Trophoblast cell (in vitro differentiated cells and primary cell): ENCODE data around the gene LMO2.

ENCODE experiments used
- DNase-seq, 2 donors: peaks; one replicate each; pipeline ENCODE4 v3.0.0-alpha.2; 2016
- H2AFZ ChIP-seq: 2 replicates; pipeline ENCODE4 v1.6.1; 2013; ENCODE audit warnings: low read length, moderate library complexity, mild to moderate bottlenecking; ENCODE audit not compliant: insufficient read depth, poor library complexity
- H2AK5ac ChIP-seq: 2 replicates; pipeline ENCODE4 v1.6.1; 2013; ENCODE audit warnings: mild to moderate bottlenecking, low read length
- H2BK120ac ChIP-seq: 2 replicates; pipeline ENCODE4 v1.6.1; 2013; ENCODE audit warnings: low read length, mild to moderate bottlenecking, moderate library complexity; ENCODE audit not compliant: insufficient read depth, poor library complexity
- H2BK12ac ChIP-seq: 2 replicates; pipeline ENCODE4 v1.6.1; 2013; ENCODE audit warnings: mild to moderate bottlenecking, low read length, moderate library complexity
- H2BK5ac ChIP-seq: 2 replicates; pipeline ENCODE4 v1.6.1; 2013; ENCODE audit warnings: low read length, low read depth, moderate library complexity, mild to moderate bottlenecking; ENCODE audit not compliant: poor library complexity
- H3K14ac ChIP-seq: 2 replicates; pipeline ENCODE4 v1.6.1; 2013; ENCODE audit warnings: mild to moderate bottlenecking, low read length
- H3K18ac ChIP-seq: 2 replicates; pipeline ENCODE4 v1.6.1; 2013; ENCODE audit warnings: mild to moderate bottlenecking, low read length
- H3K23ac ChIP-seq: 2 replicates; pipeline ENCODE4 v1.6.1; 2013; ENCODE audit warnings: low read length
- H3K27ac ChIP-seq: 2 replicates; pipeline ENCODE4 v1.5.1; 2013; ENCODE audit warnings: low read depth, mild to moderate bottlenecking, inconsistent platforms, low read length, moderate library complexity
- H3K27me3 ChIP-seq: 2 replicates; pipeline ENCODE4 v1.6.1; 2013; ENCODE audit warnings: inconsistent platforms, mild to moderate bottlenecking, low read length, moderate library complexity; ENCODE audit not compliant: insufficient read depth
- H3K36me3 ChIP-seq, 2 experiments: 1 replicate in 1 of 2; 2 replicates in 1 of 2; pipeline ENCODE4 v1.6.1; 2013; ENCODE audit warnings: low read length in 2 of 2, mild to moderate bottlenecking in 2 of 2, moderate library complexity in 1 of 2; ENCODE audit not compliant: insufficient read depth in 2 of 2, control insufficient read depth in 1 of 2
- H3K4ac ChIP-seq: 2 replicates; pipeline ENCODE4 v1.6.1; 2013; ENCODE audit warnings: low read depth, mild to moderate bottlenecking, low read length, moderate library complexity
- H3K4me1 ChIP-seq, 2 experiments: 1 replicate in 1 of 2; 2 replicates in 1 of 2; pipeline ENCODE4 v1.6.1; 2013; ENCODE audit warnings: low read length in 2 of 2, mild to moderate bottlenecking in 2 of 2, moderate library complexity in 1 of 2; ENCODE audit not compliant: insufficient read depth in 2 of 2, control insufficient read depth in 1 of 2
- H3K4me2 ChIP-seq: 2 replicates; pipeline ENCODE4 v1.6.1; 2013; ENCODE audit warnings: inconsistent platforms, mild to moderate bottlenecking, low read length, moderate library complexity
- H3K4me3 ChIP-seq: 2 replicates; pipeline ENCODE4 v1.5.1; 2013; ENCODE audit warnings: mild to moderate bottlenecking, low read depth, low read length, inconsistent platforms
- H3K79me1 ChIP-seq: one replicate; pipeline ENCODE4 v1.6.1; 2013; ENCODE audit warnings: low read length
- H3K79me2 ChIP-seq: 2 replicates; pipeline ENCODE4 v1.6.1; 2013; ENCODE audit warnings: low read length, mild to moderate bottlenecking; ENCODE audit not compliant: control insufficient read depth, insufficient read depth, poor library complexity
- H3K9ac ChIP-seq: 2 replicates; pipeline ENCODE4 v1.6.1; 2013; ENCODE audit warnings: mild to moderate bottlenecking, low read length
- H3K9me3 ChIP-seq: 2 replicates; pipeline ENCODE4 v1.6.1; 2013; ENCODE audit warnings: low read depth, mild to moderate bottlenecking, control low read depth, inconsistent platforms, low read length; ENCODE audit not compliant: insufficient read depth
- H4K12ac ChIP-seq: 2 replicates; pipeline ENCODE4 v1.6.1; 2013; ENCODE audit warnings: low read depth, mild to moderate bottlenecking, low read length, moderate library complexity
- H4K8ac ChIP-seq: 2 replicates; pipeline ENCODE4 v1.6.1; 2013; ENCODE audit warnings: low read depth, mild to moderate bottlenecking, low read length, moderate library complexity
- H4K91ac ChIP-seq: one replicate; pipeline ENCODE4 v1.6.1; 2013; ENCODE audit warnings: low read depth, mild to moderate bottlenecking, low read length, moderate library complexity
- WGBS: extraction: QIAGEN DNeasy Blood & Tissue Kit; methylation state at CpG from one replicate; pipeline ENCODE4 v1.1.7; 2013; ENCODE audit warnings: missing lambda C conversion rate; ENCODE audit not compliant: insufficient read length, insufficient coverage; ENCODE audit errors: extremely low coverage; 5-methylcytosine and 5-hydroxymethylcytosine counted together

Gene LMO2

GRCh38 chr11:33860926-33861325, 30.9 kb downstream of the LMO2 start:
- Histone ChIP-seq H3K9ac (no peak overlapping the region), H2BK12ac (no peak overlapping the region), H2BK120ac (no peak overlapping the region), H3K27me3 (peaks cover under 1% of the 10 kb centered on the region), H3K23ac (no peak overlapping the region), H3K14ac (no peak overlapping the region), H3K4me1 (no peaks in the 10 kb centered on the region), H3K4me2 (no peak overlapping the region), H3K36me3 (no peaks in the 10 kb centered on the region), H4K8ac (no peak overlapping the region), H3K79me1 (no peaks in the 10 kb centered on the region), H3K4ac (no peak overlapping the region), H4K91ac (no peak overlapping the region), H2AK5ac (no peak overlapping the region), H4K12ac (no peak overlapping the region), H3K4me3 (no peak overlapping the region), H3K79me2 (no peaks in the 10 kb centered on the region), H2BK5ac (no peak overlapping the region), H2AFZ (no peak overlapping the region), H3K18ac (no peak overlapping the region), H3K27ac (no peak overlapping the region), H3K9me3 (no peaks in the 10 kb centered on the region)
- no CpG with 5 or more reads among the region's 5 CpGs for WGBS
- DNase-seq = no peak

- H3K23ac ChIP-seq = no peak overlapping the region
- H3K4ac ChIP-seq = no peak overlapping the region
- H3K4me2 ChIP-seq = no peak overlapping the region
- H2AFZ ChIP-seq = no peak overlapping the region
- no peak overlapping the region for H2BK120ac ChIP-seq
- no peaks in the 10 kb centered on the region for H3K36me3 ChIP-seq
- H2BK5ac ChIP-seq = no peak overlapping the region
- H3K27me3 ChIP-seq = no peaks in the 10 kb centered on the region
- H3K4me3 ChIP-seq = no peak overlapping the region
- no peaks in the 10 kb centered on the region for H3K79me2 ChIP-seq
- H4K8ac ChIP-seq = no peak overlapping the region
- no peak overlapping the region for H3K9ac ChIP-seq
- WGBS = no CpG with 5 or more reads among the region's 16 CpGs
- peak; percentile 82 to 92 for DNase-seq
- no peak overlapping the region for H2AK5ac ChIP-seq
- no peaks in the 10 kb centered on the region for H3K79me1 ChIP-seq
- H4K91ac ChIP-seq = no peak overlapping the region
- H3K27ac ChIP-seq = no peak overlapping the region
- no peak overlapping the region for H3K14ac ChIP-seq
- no peaks in the 10 kb centered on the region for H3K9me3 ChIP-seq
- H3K18ac ChIP-seq = no peak overlapping the region
- no peaks in the 10 kb centered on the region for H3K4me1 ChIP-seq
- H2BK12ac ChIP-seq = no peak overlapping the region
- H4K12ac ChIP-seq = no peak overlapping the region
These were observed 32.6 kb downstream of the LMO2 start for GRCh38 chr11:33859306-33859705.

GRCh38 chr11:33857933-33858371, 33.9 kb downstream of the LMO2 start:
- H2AFZ ChIP-seq = no peak overlapping the region
- no peaks in the 10 kb centered on the region for H3K4me1 ChIP-seq
- no peaks in the 10 kb centered on the region for H3K79me1 ChIP-seq
- no peak overlapping the region for H3K4ac ChIP-seq
- no CpG with 5 or more reads among the region's 10 CpGs for WGBS
- H4K12ac ChIP-seq = no peak overlapping the region
- no peak overlapping the region for H3K4me3 ChIP-seq
- no peak overlapping the region for H2BK120ac ChIP-seq
- no peak overlapping the region for H3K27ac ChIP-seq
- no peak overlapping the region for H3K9ac ChIP-seq
- peak; percentile 60 to 91 for DNase-seq
- H4K8ac ChIP-seq = no peak overlapping the region
- no peak overlapping the region for H2BK5ac ChIP-seq
- H3K23ac ChIP-seq = no peak overlapping the region
- no peaks in the 10 kb centered on the region for H3K27me3 ChIP-seq
- no peak overlapping the region for H2BK12ac ChIP-seq
- H3K4me2 ChIP-seq = no peak overlapping the region
- H3K14ac ChIP-seq = no peak overlapping the region
- H3K36me3 ChIP-seq = no peaks in the 10 kb centered on the region
- H2AK5ac ChIP-seq = no peak overlapping the region
- H3K18ac ChIP-seq = no peak overlapping the region
- H3K9me3 ChIP-seq = no peaks in the 10 kb centered on the region
- H4K91ac ChIP-seq = no peak overlapping the region
- no peaks in the 10 kb centered on the region for H3K79me2 ChIP-seq

DNA sequence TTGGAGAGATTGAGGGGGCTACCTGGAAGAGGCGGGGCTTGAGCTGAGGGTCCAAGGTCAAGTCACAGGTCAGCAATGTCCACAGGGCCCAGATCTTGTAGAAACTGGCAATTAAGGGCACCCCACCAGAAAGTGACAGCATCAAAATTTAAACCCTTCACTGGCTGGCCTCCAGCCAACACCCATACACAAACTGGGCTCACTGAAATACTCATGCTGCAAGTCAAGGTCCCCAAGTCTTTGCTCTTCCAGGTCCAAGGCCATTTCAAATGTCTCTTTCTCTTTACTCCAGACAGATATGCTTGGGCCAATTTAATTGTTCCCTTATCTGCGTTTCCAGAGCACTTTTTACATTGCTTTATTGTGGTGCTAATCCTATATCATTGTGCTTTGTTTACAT, 36.4 kb downstream of the LMO2 start:
- H4K8ac ChIP-seq = no peak overlapping the region
- no peak for DNase-seq
- H3K9me3 ChIP-seq = no peaks in the 10 kb centered on the region
- no peak overlapping the region for H3K4ac ChIP-seq
- WGBS = no CpG with 5 or more reads among the region's 2 CpGs
- H3K4me1 ChIP-seq = no peaks in the 10 kb centered on the region
- H3K36me3 ChIP-seq = no peaks in the 10 kb centered on the region
- no peak overlapping the region for H4K12ac ChIP-seq
- no peak overlapping the region for H3K4me3 ChIP-seq
- H3K79me1 ChIP-seq = no peaks in the 10 kb centered on the region
- no peak overlapping the region for H3K27ac ChIP-seq
- no peaks in the 10 kb centered on the region for H3K79me2 ChIP-seq
- no peak overlapping the region for H3K14ac ChIP-seq
- H3K9ac ChIP-seq = no peak overlapping the region
- H2AK5ac ChIP-seq = no peak overlapping the region
- no peak overlapping the region for H4K91ac ChIP-seq
- no peak overlapping the region for H3K23ac ChIP-seq
- H2BK12ac ChIP-seq = no peak overlapping the region
- no peak overlapping the region for H2AFZ ChIP-seq
- H3K18ac ChIP-seq = no peak overlapping the region
- no peak overlapping the region for H2BK120ac ChIP-seq
- H2BK5ac ChIP-seq = no peak overlapping the region
- no peaks in the 10 kb centered on the region for H3K27me3 ChIP-seq
- H3K4me2 ChIP-seq = no peak overlapping the region
